Activated naive CD8-positive, alpha-beta T cell treated with anti-CD3 and anti-CD28 coated beads, Interleukin-2, amount 50 U/mL, for 24 hours (primary cell): ENCODE data around the gene SLC10A7.

ENCODE experiments used
- ATAC-seq: fragments of 150-1000 bp; cut with Tn5 transposase; one replicate; pipeline ENCODE4 v1.10.0; 2021
- DNase-seq: peaks from one replicate; pipeline ENCODE4 v3.0.0; 2021
- H3K27ac Mint-ChIP-seq: one replicate; pipeline ENCODE4 v1.8.0; 2021; ENCODE audit warnings: mild to moderate bottlenecking, mixed read lengths
- H3K27me3 Mint-ChIP-seq: one replicate; pipeline ENCODE4 v1.8.0; 2021; ENCODE audit warnings: mixed read lengths
- H3K36me3 Mint-ChIP-seq: one replicate; pipeline ENCODE4 v1.8.0; 2021; ENCODE audit warnings: low read depth, mixed read lengths
- H3K4me1 Mint-ChIP-seq: one replicate; pipeline ENCODE4 v1.8.0; 2021; ENCODE audit warnings: mixed read lengths
- H3K4me3 Mint-ChIP-seq: one replicate; pipeline ENCODE4 v1.8.0; 2021; ENCODE audit warnings: mild to moderate bottlenecking, moderate library complexity, mixed read lengths
- H3K9me3 Mint-ChIP-seq: one replicate; pipeline ENCODE4 v1.8.0; 2021; ENCODE audit warnings: mixed read lengths

Gene SLC10A7

GRCh38 chr4:146311238-146311970 is 210.3 kb downstream of the SLC10A7 start:
- ATAC-seq (no peak), DNase-seq (no peak)
- H3K4me3 Mint-ChIP-seq, result no peak overlapping the region
- no peak overlapping the region for H3K27ac Mint-ChIP-seq
- no peaks in the 10 kb centered on the region for H3K36me3 Mint-ChIP-seq
- peaks cover 5% of the 10 kb centered on the region for H3K4me1 Mint-ChIP-seq
- H3K27me3 Mint-ChIP-seq, result no peaks in the 10 kb centered on the region
- no peaks in the 10 kb centered on the region for H3K9me3 Mint-ChIP-seq

- H3K36me3 Mint-ChIP-seq, result peaks cover 2% of the 10 kb centered on the region
- no peak for DNase-seq
- no peak overlapping the region for H3K27ac Mint-ChIP-seq
- peaks cover 5% of the 10 kb centered on the region for H3K4me1 Mint-ChIP-seq
- no peaks in the 10 kb centered on the region for H3K9me3 Mint-ChIP-seq
- no peak overlapping the region for H3K4me3 Mint-ChIP-seq
- ATAC-seq, result no peak
- no peaks in the 10 kb centered on the region for H3K27me3 Mint-ChIP-seq
These were observed 211.3 kb downstream of the SLC10A7 start for GRCh38 chr4:146310319-146311021.

GRCh38 chr4:146308951-146309350 is 212.8 kb downstream of the SLC10A7 start:
- no peak overlapping the region for H3K27ac Mint-ChIP-seq
- no peak overlapping the region for H3K4me3 Mint-ChIP-seq
- peaks cover 5% of the 10 kb centered on the region for H3K4me1 Mint-ChIP-seq
- ATAC-seq, result no peak
- no peaks in the 10 kb centered on the region for H3K27me3 Mint-ChIP-seq
- no peaks in the 10 kb centered on the region for H3K9me3 Mint-ChIP-seq
- no peak for DNase-seq
- peaks cover 11% of the 10 kb centered on the region for H3K36me3 Mint-ChIP-seq

DNA sequence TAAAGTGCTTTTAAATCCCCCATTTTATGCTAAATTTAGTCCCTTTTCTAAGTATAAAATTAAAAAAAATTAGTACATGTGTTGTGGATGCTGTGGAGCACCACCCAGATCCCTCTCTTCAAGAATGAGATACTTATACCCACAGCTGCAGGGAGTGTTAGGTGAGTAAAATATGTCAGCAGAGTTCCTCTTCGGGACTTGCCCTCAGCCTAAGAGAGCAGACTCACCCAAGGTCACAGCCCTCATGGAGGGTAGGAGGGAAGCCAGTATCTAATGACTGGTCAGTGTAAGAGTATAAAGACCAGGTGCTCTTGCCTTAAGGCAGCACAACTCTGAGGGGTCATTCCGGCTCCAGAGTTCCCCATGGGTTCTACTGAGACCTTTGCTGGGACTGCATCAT is 218.9 kb downstream of the SLC10A7 start:
- H3K27ac Mint-ChIP-seq, result no peak overlapping the region
- no peaks in the 10 kb centered on the region for H3K27me3 Mint-ChIP-seq
- H3K4me1 Mint-ChIP-seq, result no peaks in the 10 kb centered on the region
- no peak for ATAC-seq
- H3K9me3 Mint-ChIP-seq, result no peaks in the 10 kb centered on the region
- peaks cover 12% of the 10 kb centered on the region for H3K36me3 Mint-ChIP-seq
- no peak for DNase-seq
- H3K4me3 Mint-ChIP-seq, result no peak overlapping the region

GRCh38 chr4:146299607-146300006 is 222.1 kb downstream of the SLC10A7 start:
- H3K4me1 Mint-ChIP-seq, result no peaks in the 10 kb centered on the region
- H3K27ac Mint-ChIP-seq, result no peak overlapping the region

DNA sequence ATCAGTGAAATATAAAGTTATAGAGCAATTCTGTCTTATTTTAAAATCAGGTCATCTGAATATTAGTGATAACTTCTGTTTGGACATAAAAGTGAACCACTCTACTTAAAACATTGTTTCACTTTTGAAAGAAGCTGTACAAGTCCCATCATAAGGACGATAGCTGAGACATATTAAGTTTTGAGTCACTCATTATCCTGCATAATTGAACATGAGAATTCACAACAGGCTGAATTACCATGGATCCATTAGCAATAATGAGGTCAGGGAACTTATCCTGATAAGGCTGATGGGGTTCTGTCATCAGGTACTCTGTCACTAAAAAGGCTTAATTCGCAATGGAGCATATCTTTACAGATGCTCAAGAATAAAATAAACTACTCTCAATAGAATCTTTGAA is 227.0 kb downstream of the SLC10A7 start:
- H3K9me3 Mint-ChIP-seq, result no peaks in the 10 kb centered on the region
- no peak for DNase-seq
- H3K27me3 Mint-ChIP-seq, result no peaks in the 10 kb centered on the region
- H3K36me3 Mint-ChIP-seq, result peaks cover 21% of the 10 kb centered on the region
- no peak overlapping the region for H3K4me3 Mint-ChIP-seq
- no peak overlapping the region for H3K27ac Mint-ChIP-seq
- ATAC-seq, result no peak
- no peaks in the 10 kb centered on the region for H3K4me1 Mint-ChIP-seq

More at GRCh38 chr4:146299607-146300006, 222.1 kb downstream of the SLC10A7 start:
- Mint-ChIP-seq H3K27me3 (no peaks in the 10 kb centered on the region), H3K9me3 (no peaks in the 10 kb centered on the region), H3K36me3 (peaks cover 8% of the 10 kb centered on the region), H3K4me3 (no peak overlapping the region)
- DNase-seq (no peak), ATAC-seq (no peak)

DNA sequence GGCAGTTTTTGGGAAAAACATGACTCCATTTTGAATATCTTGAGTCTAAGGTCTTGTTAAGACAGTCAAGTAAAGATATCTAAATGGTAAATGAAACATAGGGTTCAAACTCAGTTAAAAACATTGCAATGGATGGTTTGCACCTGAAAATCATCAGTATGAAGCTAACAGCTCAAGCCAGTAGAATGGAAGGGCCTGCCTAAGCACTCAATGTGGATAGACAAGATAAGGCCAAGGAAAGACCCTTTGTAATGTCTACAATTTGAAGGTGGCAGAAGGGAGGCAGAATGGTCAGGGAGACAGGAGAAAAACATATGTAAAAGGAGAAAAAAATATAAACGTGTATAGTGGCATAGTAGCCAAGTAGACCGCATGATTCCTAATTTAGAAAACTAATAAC is 229.2 kb downstream of the SLC10A7 start:
- no peak for DNase-seq
- ATAC-seq, result no peak
- H3K4me3 Mint-ChIP-seq, result no peak overlapping the region
- H3K36me3 Mint-ChIP-seq, result peaks cover 26% of the 10 kb centered on the region
- H3K27me3 Mint-ChIP-seq, result no peaks in the 10 kb centered on the region
- no peaks in the 10 kb centered on the region for H3K9me3 Mint-ChIP-seq
- H3K27ac Mint-ChIP-seq, result no peak overlapping the region
- no peaks in the 10 kb centered on the region for H3K4me1 Mint-ChIP-seq

GRCh38 chr4:146291313-146291712 is 230.4 kb downstream of the SLC10A7 start:
- no peak for ATAC-seq
- no peaks in the 10 kb centered on the region for H3K9me3 Mint-ChIP-seq
- no peak overlapping the region for H3K27ac Mint-ChIP-seq
- no peak for DNase-seq
- peaks cover 26% of the 10 kb centered on the region for H3K36me3 Mint-ChIP-seq
- H3K4me3 Mint-ChIP-seq, result no peak overlapping the region
- no peaks in the 10 kb centered on the region for H3K27me3 Mint-ChIP-seq
- H3K4me1 Mint-ChIP-seq, result no peaks in the 10 kb centered on the region

DNA sequence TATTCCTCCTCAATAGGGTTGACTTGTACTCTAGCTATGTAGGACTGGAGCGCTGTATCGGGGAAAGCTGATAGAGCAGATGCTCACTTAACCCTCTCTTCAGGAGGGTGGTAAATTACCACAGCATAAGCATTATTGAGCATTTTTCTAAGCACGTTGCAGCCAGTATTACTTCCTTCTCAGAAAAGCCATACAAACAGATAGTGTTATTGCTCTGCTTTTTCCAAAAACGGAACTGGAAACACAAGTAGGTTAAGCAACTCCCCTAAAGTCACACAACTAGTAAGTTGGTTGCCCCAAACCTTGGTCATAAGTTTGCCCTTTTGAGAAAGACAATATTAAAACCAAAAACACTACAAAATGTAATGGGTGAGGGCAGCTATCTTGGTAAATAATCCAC is 233.5 kb downstream of the SLC10A7 start:
- Mint-ChIP-seq H3K4me3 (no peak overlapping the region), H3K36me3 (peaks cover 16% of the 10 kb centered on the region), H3K9me3 (no peaks in the 10 kb centered on the region), H3K4me1 (no peaks in the 10 kb centered on the region), H3K27ac (no peak overlapping the region), H3K27me3 (no peaks in the 10 kb centered on the region)
- ATAC-seq (no peak), DNase-seq (no peak)

DNA sequence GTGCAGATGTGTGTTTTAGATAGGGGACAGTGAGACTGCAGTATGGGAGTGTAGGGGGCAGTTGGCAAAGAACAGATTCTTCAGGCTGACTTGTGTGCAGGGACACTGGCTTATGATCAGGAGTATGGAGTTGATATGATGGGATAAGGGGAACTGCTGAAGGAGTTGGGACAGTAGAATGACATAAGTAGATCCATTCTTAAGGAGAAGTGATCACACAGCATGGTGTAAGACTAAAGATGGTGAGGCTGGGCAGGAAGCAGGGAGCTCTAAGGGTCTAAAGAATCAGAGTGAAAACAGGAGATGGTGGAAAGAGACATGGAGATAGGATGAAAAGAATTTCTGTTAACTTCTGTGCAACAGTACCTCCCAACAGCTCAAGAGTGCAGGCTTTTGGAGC is 236.7 kb downstream of the SLC10A7 start:
- H3K36me3 Mint-ChIP-seq, result peaks cover 4% of the 10 kb centered on the region
- H3K9me3 Mint-ChIP-seq, result no peaks in the 10 kb centered on the region
- no peak for DNase-seq
- no peaks in the 10 kb centered on the region for H3K27me3 Mint-ChIP-seq
- H3K27ac Mint-ChIP-seq, result no peak overlapping the region
- H3K4me1 Mint-ChIP-seq, result no peaks in the 10 kb centered on the region
- ATAC-seq, result no peak
- H3K4me3 Mint-ChIP-seq, result no peak overlapping the region

- no peaks in the 10 kb centered on the region for H3K27me3 Mint-ChIP-seq
- no peaks in the 10 kb centered on the region for H3K4me1 Mint-ChIP-seq
- ATAC-seq (no peak), DNase-seq (no peak)
- H3K36me3 Mint-ChIP-seq, result peaks cover 6% of the 10 kb centered on the region
- H3K9me3 Mint-ChIP-seq, result no peaks in the 10 kb centered on the region
- no peak overlapping the region for H3K27ac Mint-ChIP-seq
- H3K4me3 Mint-ChIP-seq, result no peak overlapping the region
These were observed 237.7 kb downstream of the SLC10A7 start for GRCh38 chr4:146283758-146284651.

DNA sequence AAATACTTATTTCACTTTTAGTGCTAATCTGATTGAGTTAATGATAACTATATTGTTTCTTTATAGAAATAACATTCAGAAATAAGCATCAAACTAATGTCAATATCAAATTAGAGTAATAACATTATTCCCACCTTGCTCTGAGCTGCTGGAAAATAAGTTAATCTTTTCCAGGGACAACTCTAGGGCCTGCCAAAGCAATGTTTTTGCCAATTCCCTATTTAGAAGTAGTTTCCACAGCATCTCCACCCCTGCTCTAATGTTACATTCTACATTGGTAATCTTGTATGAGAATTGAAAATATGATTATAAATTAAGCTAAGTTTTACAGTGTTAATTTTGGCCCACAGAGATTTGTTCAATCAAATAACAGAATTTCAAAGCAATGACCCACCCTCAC is 239.1 kb downstream of the SLC10A7 start:
- no peaks in the 10 kb centered on the region for H3K27me3 Mint-ChIP-seq
- H3K4me3 Mint-ChIP-seq, result no peak overlapping the region
- H3K4me1 Mint-ChIP-seq, result no peaks in the 10 kb centered on the region
- DNase-seq, result no peak
- H3K9me3 Mint-ChIP-seq, result no peaks in the 10 kb centered on the region
- peaks cover 3% of the 10 kb centered on the region for H3K36me3 Mint-ChIP-seq
- no peak overlapping the region for H3K27ac Mint-ChIP-seq
- ATAC-seq, result no peak

DNA sequence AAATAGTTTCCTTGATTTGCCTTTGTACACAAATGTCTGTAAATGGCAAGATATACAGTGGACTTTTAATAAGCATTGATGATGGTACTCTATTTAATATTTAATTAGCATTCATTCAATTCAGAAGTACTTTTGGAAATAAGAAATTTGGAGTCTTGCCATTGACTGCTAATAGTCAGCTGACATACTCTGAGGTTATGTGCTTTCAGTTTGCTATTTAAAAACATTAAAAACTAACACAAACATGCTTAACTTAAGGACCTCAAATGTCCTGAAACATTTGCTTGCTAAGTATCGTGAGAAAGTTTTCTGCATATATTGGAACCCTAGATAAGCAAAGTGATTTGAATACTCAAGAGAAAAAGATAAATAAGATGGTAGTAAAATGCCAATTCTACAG is 242.8 kb downstream of the SLC10A7 start:
- Mint-ChIP-seq H3K36me3 (peaks cover 5% of the 10 kb centered on the region), H3K27me3 (no peaks in the 10 kb centered on the region), H3K9me3 (no peaks in the 10 kb centered on the region), H3K4me1 (no peaks in the 10 kb centered on the region), H3K27ac (no peak overlapping the region), H3K4me3 (no peak overlapping the region)
- ATAC-seq (no peak), DNase-seq (no peak)

GRCh38 chr4:146275370-146275769 is 246.4 kb downstream of the SLC10A7 start:
- Mint-ChIP-seq H3K27ac (no peak overlapping the region), H3K4me3 (no peak overlapping the region), H3K9me3 (no peaks in the 10 kb centered on the region), H3K27me3 (no peaks in the 10 kb centered on the region), H3K4me1 (peaks cover 8% of the 10 kb centered on the region), H3K36me3 (peaks cover 14% of the 10 kb centered on the region)
- ATAC-seq (no peak), DNase-seq (no peak)

- DNase-seq, result no peak
- peaks cover 14% of the 10 kb centered on the region for H3K36me3 Mint-ChIP-seq
- H3K4me1 Mint-ChIP-seq, result peaks cover 8% of the 10 kb centered on the region
- no peak overlapping the region for H3K4me3 Mint-ChIP-seq
- H3K27me3 Mint-ChIP-seq, result no peaks in the 10 kb centered on the region
- ATAC-seq, result no peak
- H3K27ac Mint-ChIP-seq, result no peak overlapping the region
- no peaks in the 10 kb centered on the region for H3K9me3 Mint-ChIP-seq
These were observed 247.0 kb downstream of the SLC10A7 start for GRCh38 chr4:146274774-146275173.
